SH-SY5Y (cell line): ENCODE results near the gene MTUS2.

Experiments
- GATA2 ChIP-seq: IDR thresholded peaks from 2 replicates; pipeline ENCODE4 v1.6.1; 2011; ENCODE audit warnings: mild to moderate bottlenecking, low read depth, low read length
- GATA3 ChIP-seq: IDR thresholded peaks from 2 replicates; pipeline ENCODE4 v1.6.1; 2011; ENCODE audit warnings: low read depth, mild to moderate bottlenecking, low read length, moderate library complexity

MTUS2 gene

GRCh38 chr13:29513002-29513980, 693.2 kb downstream of the MTUS2 start:
- TF ChIP-seq GATA3 (no peak), GATA2 (no peak)

GRCh38 chr13:29513981-29514719, 694.0 kb downstream of the MTUS2 start:
- TF ChIP-seq GATA3 (no peak), GATA2 (no peak)

- TF ChIP-seq GATA2 = no peak
- no peak for TF ChIP-seq GATA3
Measured at GRCh38 chr13:29514720-29515310, 694.7 kb downstream of the MTUS2 start.

DNA sequence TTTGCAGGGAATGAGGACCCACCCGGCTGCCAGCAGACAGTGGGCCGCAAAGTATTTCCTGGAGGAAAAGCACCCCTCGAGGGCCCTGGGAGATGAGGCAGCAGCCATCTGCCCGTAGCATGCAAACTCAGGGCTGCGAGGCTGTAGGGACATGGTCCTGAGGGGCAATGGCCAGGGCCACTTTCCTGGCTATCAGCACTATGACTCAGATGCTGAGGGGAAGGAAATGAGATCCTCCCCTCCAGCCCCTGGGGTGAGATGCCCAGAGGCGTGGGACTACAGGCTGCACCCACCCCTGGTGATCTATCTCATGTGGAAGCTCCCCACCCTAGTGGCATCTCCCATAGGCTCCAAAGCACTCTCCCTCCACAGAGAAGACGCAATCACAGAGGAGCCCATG, 695.2 kb downstream of the MTUS2 start:
- no peak for TF ChIP-seq GATA3
- no peak for TF ChIP-seq GATA2

DNA sequence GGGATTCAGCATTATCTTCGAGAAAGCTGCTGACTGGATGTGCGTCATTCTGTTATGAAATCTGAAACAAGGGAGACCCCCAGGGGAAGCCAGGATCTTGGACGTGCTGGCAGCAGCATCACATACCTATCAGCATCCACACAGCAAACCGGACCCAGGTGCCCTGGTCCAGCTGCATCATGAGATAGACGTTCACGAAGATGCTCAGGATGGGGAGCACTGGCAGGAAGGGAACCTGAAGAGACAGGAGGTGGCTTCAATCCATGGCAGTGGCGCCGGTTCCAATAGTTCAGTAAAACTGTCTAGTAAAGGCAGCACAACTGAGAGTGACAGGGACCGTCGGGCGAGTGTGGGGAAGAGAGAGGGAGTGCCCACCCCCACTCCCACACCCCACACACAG, 695.9 kb downstream of the MTUS2 start:
- TF ChIP-seq GATA3 (no peak), GATA2 (no peak)

- TF ChIP-seq GATA2 (no peak), GATA3 (no peak)
Measured at GRCh38 chr13:29516880-29517279, 696.7 kb downstream of the MTUS2 start.

GRCh38 chr13:29519921-29520320, 699.8 kb downstream of the MTUS2 start:
- TF ChIP-seq GATA2 (no peak), GATA3 (no peak)

GRCh38 chr13:29520671-29521070, 700.5 kb downstream of the MTUS2 start:
- TF ChIP-seq GATA2 = no peak
- no peak for TF ChIP-seq GATA3

GRCh38 chr13:29521336-29521735, 701.2 kb downstream of the MTUS2 start:
- TF ChIP-seq GATA2 (no peak), GATA3 (no peak)

- TF ChIP-seq GATA2 (no peak), GATA3 (no peak)
Measured at GRCh38 chr13:29522044-29522685, 702.0 kb downstream of the MTUS2 start.

GRCh38 chr13:29523199-29523961, 703.2 kb downstream of the MTUS2 start:
- TF ChIP-seq GATA3 (no peak), GATA2 (no peak)

DNA sequence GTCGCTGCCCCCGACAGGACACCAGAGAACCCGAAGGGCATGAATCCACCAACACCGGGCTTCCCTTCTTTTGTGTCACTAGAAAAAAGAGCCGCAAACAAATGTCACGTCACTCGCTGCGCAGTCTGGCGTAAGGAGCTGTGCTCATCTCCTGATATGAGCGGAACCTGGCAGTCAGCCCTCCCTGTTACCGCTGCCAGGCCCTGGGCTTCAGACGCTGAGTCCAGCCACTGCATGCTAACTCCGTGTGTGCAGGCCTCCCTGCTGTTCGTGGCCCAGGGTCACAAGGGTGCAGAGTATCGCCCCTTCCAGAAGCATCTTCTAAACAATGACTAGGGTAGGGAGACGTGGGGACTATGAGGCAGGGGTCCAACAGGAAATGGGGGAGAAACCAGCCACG, 704.0 kb downstream of the MTUS2 start:
- TF ChIP-seq GATA2 = no peak
- no peak for TF ChIP-seq GATA3

DNA sequence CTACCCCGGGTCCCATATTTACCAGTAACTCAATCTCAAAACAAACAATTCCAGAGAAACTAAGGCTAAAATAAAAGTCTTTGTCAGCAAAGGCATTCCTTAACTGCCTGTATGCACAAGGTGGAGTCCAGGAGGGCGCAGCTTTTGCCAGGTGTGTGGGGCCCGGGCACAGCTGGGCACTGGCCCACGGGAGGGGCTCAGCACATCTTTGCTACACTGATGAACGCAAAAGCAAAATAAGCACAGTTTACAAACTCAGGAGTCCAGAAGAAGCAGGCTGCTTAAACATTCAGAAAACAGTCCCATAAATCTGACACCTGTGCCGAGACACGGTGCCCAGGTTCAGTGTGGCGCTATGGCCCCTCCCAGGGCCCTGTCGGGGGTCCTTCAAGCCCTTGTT, 704.5 kb downstream of the MTUS2 start:
- no peak for TF ChIP-seq GATA2
- TF ChIP-seq GATA3 = no peak
